IMR-90 (cell line): Measurements from ENCODE around the gene HOXD9.

ENCODE experiments used
- POLR2A ChIP-seq: IDR thresholded peaks from 2 replicates; pipeline ENCODE4 v1.6.1; 2012; ENCODE audit warnings: mild to moderate bottlenecking, low read depth, low read length
- TF ChIP-seq, protein P1 (sequence below): conservative IDR thresholded peaks from 2 replicates; pipeline ENCODE4 v1.5.1; 2012; ENCODE audit warnings: mild to moderate bottlenecking, low read depth, low read length, improper control_type of control experiment

GRCh38 chr2:176089843-176090395 lies 32.6 kb upstream of the HOXD9 start:
- TF ChIP-seq POLR2A = no peak
- TF ChIP-seq, protein P1, sequence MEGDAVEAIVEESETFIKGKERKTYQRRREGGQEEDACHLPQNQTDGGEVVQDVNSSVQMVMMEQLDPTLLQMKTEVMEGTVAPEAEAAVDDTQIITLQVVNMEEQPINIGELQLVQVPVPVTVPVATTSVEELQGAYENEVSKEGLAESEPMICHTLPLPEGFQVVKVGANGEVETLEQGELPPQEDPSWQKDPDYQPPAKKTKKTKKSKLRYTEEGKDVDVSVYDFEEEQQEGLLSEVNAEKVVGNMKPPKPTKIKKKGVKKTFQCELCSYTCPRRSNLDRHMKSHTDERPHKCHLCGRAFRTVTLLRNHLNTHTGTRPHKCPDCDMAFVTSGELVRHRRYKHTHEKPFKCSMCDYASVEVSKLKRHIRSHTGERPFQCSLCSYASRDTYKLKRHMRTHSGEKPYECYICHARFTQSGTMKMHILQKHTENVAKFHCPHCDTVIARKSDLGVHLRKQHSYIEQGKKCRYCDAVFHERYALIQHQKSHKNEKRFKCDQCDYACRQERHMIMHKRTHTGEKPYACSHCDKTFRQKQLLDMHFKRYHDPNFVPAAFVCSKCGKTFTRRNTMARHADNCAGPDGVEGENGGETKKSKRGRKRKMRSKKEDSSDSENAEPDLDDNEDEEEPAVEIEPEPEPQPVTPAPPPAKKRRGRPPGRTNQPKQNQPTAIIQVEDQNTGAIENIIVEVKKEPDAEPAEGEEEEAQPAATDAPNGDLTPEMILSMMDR = no peak
